Astrocyte (in vitro differentiated cells and primary cell): ENCODE measurements around the gene PAX3. TPM values are rescaled to one million over a fixed set of nuclear protein-coding genes. Genes with fewer than 3 reads are reported as not detected.

Experiments
- DNase-seq: peaks from one replicate; pipeline ENCODE4 v3.0.0-alpha.2; 2010; ENCODE audit warnings: low read depth
- FAIRE-seq: peaks from 2 replicates; lab custom pipeline; 2011; peaks lifted over from hg19 to GRCh38; lab: Jason Lieb, UNC
- H2AFZ ChIP-seq: 2 replicates; pipeline ENCODE4 v1.6.0; 2012; ENCODE audit warnings: low read depth, low read length, inconsistent platforms
- H3K27ac ChIP-seq: 2 replicates; pipeline ENCODE4 v1.5.1; 2011; ENCODE audit warnings: low read depth, low read length, inconsistent platforms
- H3K27me3 ChIP-seq: 2 replicates; pipeline ENCODE4 v1.6.0; 2011; ENCODE audit warnings: low read length, inconsistent platforms; ENCODE audit not compliant: insufficient read depth
- H3K36me3 ChIP-seq: 2 replicates; pipeline ENCODE4 v1.5.1; 2011; ENCODE audit warnings: low read length, inconsistent platforms; ENCODE audit not compliant: insufficient read depth
- H3K4me1 ChIP-seq: 2 replicates; pipeline ENCODE4 v1.5.1; 2011; ENCODE audit warnings: low read length, inconsistent platforms; ENCODE audit not compliant: insufficient read depth
- H3K4me2 ChIP-seq: 2 replicates; pipeline ENCODE4 v1.6.0; 2012; ENCODE audit warnings: low read length, inconsistent platforms
- H3K4me3 ChIP-seq: 2 replicates; pipeline ENCODE4 v1.5.1; 2011; ENCODE audit warnings: low read depth, mild to moderate bottlenecking, low read length, inconsistent platforms; ENCODE audit not compliant: insufficient read depth
- H3K79me2 ChIP-seq: 2 replicates; pipeline ENCODE4 v1.6.0; 2012; ENCODE audit warnings: mild to moderate bottlenecking, low read length, inconsistent platforms; ENCODE audit not compliant: insufficient read depth
- H3K9ac ChIP-seq: 2 replicates; pipeline ENCODE4 v1.6.0; 2012; ENCODE audit warnings: mild to moderate bottlenecking, low read length, inconsistent platforms
- H3K9me3 ChIP-seq: 2 replicates; pipeline ENCODE4 v1.5.1; 2012; ENCODE audit warnings: low read depth, mild to moderate bottlenecking, low read length, inconsistent platforms; ENCODE audit not compliant: insufficient read depth
- H4K20me1 ChIP-seq: 2 replicates; pipeline ENCODE4 v1.6.0; 2012; ENCODE audit warnings: low read length, inconsistent platforms; ENCODE audit not compliant: insufficient read depth
- H3K27ac Mint-ChIP-seq: one replicate; pipeline ENCODE4 v1.8.0; 2021; ENCODE audit warnings: mild to moderate bottlenecking, mixed read lengths; ENCODE audit not compliant: unreplicated experiment
- H3K27me3 Mint-ChIP-seq: one replicate; pipeline ENCODE4 v1.8.0; 2021; ENCODE audit warnings: low read depth, mixed read lengths; ENCODE audit not compliant: unreplicated experiment
- H3K36me3 Mint-ChIP-seq: one replicate; pipeline ENCODE4 v1.8.0; 2021; ENCODE audit warnings: low read depth, mixed read lengths; ENCODE audit not compliant: unreplicated experiment
- H3K4me1 Mint-ChIP-seq: one replicate; pipeline ENCODE4 v1.8.0; 2021; ENCODE audit warnings: low read depth, mixed read lengths; ENCODE audit not compliant: unreplicated experiment
- H3K4me3 Mint-ChIP-seq: one replicate; pipeline ENCODE4 v1.8.0; 2021; ENCODE audit warnings: mild to moderate bottlenecking, moderate library complexity, mixed read lengths; ENCODE audit not compliant: unreplicated experiment
- H3K9me3 Mint-ChIP-seq: one replicate; pipeline ENCODE4 v1.8.0; 2021; ENCODE audit warnings: mild to moderate bottlenecking, mixed read lengths; ENCODE audit not compliant: unreplicated experiment
- CTCF ChIP-seq: IDR thresholded peaks from 2 replicates; pipeline ENCODE4 v1.5.1; 2011; ENCODE audit warnings: low read depth, mild to moderate bottlenecking, inconsistent platforms, low read length, moderate library complexity; ENCODE audit not compliant: insufficient read depth
- EZH2 ChIP-seq: IDR thresholded peaks from 2 replicates; pipeline ENCODE4 v1.6.1; 2012; ENCODE audit warnings: mild to moderate bottlenecking, low read length, inconsistent platforms; ENCODE audit not compliant: insufficient read depth
- total RNA-seq: library from RNA; stranded (reverse); gene quantifications from 2 replicates; pipeline ENCODE4 v1.2.1, GENCODE V29; 2021

The PAX3 gene
- total RNA-seq, 1 donor from 2014 or later: not detected

- Mint-ChIP-seq H3K4me3 (no peak overlapping the region), H3K27me3 (peaks cover 98% of the 10 kb centered on the region), H3K27ac (no peak overlapping the region), H3K36me3 (peaks cover 6% of the 10 kb centered on the region), H3K9me3 (peaks cover 41% of the 10 kb centered on the region), H3K4me1 (peaks cover 1% of the 10 kb centered on the region)
- no peak for TF ChIP-seq EZH2
- no peak for TF ChIP-seq CTCF
- Histone ChIP-seq H3K4me3 (peak overlapping the region; percentile 51), H3K4me1 (peaks cover 5% of the 10 kb centered on the region), H3K27me3 (peaks cover 98% of the 10 kb centered on the region), H2AFZ (peak overlapping the region; percentile 61), H3K79me2 (no peaks in the 10 kb centered on the region), H3K4me2 (peak overlapping the region; percentile 83), H3K27ac (no peak overlapping the region), H3K9ac (no peak overlapping the region), H3K9me3 (peaks cover 10% of the 10 kb centered on the region), H4K20me1 (no peaks in the 10 kb centered on the region), H3K36me3 (no peaks in the 10 kb centered on the region)
- DNase-seq (no peak), FAIRE-seq (no peak)
These were observed 7.8 kb upstream of the PAX3 start for GRCh38 chr2:222306393-222307142.

GRCh38 chr2:222305516-222306392, 7.0 kb upstream of the PAX3 start:
- no peaks in the 10 kb centered on the region for H3K79me2 ChIP-seq
- Mint-ChIP-seq H3K4me3 (peak overlapping the region; percentile 42), H3K36me3 (peaks cover 6% of the 10 kb centered on the region), H3K4me1 (peaks cover 1% of the 10 kb centered on the region), H3K9me3 (peaks cover 39% of the 10 kb centered on the region), H3K27me3 (peaks cover 98% of the 10 kb centered on the region), H3K27ac (no peak overlapping the region)
- H3K9me3 ChIP-seq: peaks cover 8% of the 10 kb centered on the region
- H3K36me3 ChIP-seq: no peaks in the 10 kb centered on the region
- H3K27ac ChIP-seq: no peak overlapping the region
- peaks cover 13% of the 10 kb centered on the region for H3K4me1 ChIP-seq
- FAIRE-seq: no peak
- H3K4me2 ChIP-seq: peak overlapping the region; percentile 83
- H3K9ac ChIP-seq: no peak overlapping the region
- peak overlapping the region; percentile 61 for H2AFZ ChIP-seq
- no peaks in the 10 kb centered on the region for H4K20me1 ChIP-seq
- H3K4me3 ChIP-seq: peak overlapping the region; percentile 51
- H3K27me3 ChIP-seq: peaks cover 97% of the 10 kb centered on the region
- TF ChIP-seq CTCF (no peak), EZH2 (peak; percentile 25)
- no peak for DNase-seq
